Activated naive CD8-positive, alpha-beta T cell treated with anti-CD3 and anti-CD28 coated beads, Interleukin-2, amount 50 U/mL, for 16 hours (primary cell): ENCODE data around the gene ZFX.
"Not testable (repeated sequence)": the region's sequence is repeated elsewhere in the genome, so short reads cannot be mapped to it uniquely, and the experiment has no call there.

Experiments
- DNase-seq: peaks from one replicate; pipeline ENCODE4 v3.0.0-alpha.2; 2020; ENCODE audit warnings: low read depth, low spot score

The ZFX gene

DNA sequence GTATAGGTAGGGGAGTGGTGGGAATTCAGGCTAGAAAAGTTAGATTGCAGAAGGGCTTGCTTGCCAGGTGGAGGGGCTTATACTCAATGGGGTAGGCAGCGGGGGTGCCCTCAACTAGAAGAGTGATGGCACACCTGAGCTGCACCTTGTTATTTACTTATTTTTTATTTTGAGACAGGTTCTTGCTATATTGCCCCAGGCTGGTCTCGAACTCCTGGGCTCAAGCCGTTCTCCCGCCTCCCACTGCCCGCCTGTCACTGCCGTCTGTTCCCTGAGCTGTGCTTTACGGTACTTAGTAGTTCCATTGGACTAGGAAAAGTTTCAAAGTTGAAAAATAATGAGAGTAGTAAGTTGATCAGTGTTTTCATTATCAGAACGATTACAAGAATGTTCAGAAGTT is 2.0 kb downstream of the ZFX start:
- no peak for DNase-seq

DNA sequence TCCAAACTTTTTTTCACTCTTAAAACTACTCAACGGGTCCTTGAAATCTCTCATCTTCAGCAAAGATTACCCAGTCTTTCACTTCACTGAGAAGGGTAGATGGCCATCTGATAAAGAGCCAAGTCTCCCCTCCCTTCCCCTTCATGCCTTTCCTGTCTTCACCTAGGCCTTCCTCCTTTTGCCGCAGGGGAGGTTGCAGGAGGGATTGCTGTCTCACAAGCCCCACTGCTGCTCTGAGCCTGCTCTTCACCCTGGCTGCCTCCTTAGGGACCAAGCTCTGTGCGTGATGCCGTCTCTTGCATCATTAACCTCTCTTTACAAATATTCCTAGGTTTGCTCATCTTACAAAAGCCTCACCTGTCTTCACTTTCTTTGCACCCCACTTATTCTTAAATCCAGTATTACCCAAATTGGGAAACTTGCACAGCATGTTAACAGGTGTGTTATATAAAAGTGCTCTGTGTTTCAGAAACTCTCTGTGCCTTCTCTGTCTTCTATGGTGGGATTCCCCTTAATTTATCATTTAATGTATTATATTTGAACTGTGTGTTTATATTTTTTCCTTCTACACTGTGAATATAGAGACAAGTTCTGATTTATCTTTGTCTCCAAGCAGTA is 3.8 kb downstream of the ZFX start:
- DNase-seq: no peak

DNA sequence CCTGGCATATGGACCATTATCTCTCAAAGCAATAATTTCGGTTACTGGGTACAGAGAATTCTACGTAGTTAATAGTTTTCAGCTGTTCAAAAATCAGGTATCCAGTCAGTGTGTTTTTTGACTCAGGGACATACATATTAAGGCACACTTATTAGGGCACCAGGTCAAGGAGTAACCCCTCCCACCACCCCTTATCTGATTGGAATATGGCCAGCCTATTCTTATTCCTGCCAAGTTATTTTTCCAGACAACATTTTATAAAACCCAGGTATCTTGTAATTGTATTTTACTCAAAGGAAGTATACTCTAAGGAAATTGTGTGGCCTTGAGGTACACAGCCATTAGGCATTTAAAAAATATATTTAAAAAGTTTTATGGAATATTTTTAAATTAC is 4.3 kb downstream of the ZFX start:
- DNase-seq: no peak

DNA sequence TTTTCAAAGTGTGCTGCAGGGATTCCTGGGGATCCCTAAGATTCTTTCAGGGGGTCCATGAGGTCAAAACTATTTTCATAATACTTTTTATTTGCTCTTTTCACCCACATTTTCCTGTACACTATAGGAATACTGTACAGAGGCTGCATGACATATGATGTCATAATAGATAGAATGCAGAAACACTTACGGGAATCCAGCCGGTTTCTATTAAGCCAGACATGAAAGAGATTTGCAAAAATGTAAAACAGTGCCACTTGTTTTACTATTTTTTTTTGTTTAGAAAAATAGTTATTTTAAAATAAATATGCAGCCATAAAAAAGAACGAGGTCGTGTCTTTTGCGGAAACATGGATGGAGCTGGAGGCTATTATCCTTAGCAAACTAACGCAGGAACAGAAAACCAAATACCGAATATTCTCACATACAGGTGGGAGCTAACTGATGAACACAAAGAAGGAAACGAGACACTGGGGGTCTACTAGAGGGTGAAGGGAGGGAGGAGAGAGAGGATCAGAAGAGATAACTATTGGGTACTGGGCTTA is 5.0 kb downstream of the ZFX start:
- no peak for DNase-seq

DNA sequence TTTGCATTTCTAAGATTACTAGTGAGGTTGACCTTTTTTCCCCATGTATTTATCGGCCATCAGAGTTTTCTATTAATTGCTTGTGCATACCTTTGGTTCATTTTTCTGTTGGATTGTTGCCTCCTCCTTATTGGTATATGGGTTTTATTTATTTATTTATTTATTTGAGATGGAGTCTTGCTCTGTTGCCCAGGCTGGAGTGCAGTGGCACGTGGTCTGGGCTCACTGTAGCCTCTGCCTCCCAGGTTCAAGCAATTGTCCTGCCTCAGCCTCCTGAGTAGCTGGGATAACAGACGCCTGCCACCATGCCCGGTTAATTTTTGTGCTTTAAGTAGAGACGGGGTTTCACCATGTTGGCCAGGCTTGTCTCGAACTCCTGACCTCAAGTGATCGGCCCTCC is 6.2 kb downstream of the ZFX start:
- DNase-seq: not testable (repeated sequence)

DNA sequence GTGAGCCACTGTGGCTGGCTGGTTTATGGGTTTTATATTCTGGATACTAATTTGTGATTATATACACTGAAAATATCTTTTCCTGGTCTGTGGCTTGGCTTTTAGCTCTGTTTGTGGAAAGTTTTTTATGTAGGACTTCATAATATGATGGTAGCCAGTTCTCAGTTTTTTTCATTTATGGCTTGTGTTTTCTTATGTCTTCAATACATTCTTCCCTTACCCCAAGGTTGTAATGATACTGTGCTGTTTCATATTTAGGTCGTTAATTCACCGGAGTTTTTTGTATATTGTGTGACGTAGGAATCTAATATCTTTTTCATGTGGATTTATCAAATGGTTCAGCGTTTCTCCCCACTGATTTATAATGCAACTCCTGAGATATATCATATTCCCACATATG is 6.6 kb downstream of the ZFX start:
- no peak for DNase-seq

DNA sequence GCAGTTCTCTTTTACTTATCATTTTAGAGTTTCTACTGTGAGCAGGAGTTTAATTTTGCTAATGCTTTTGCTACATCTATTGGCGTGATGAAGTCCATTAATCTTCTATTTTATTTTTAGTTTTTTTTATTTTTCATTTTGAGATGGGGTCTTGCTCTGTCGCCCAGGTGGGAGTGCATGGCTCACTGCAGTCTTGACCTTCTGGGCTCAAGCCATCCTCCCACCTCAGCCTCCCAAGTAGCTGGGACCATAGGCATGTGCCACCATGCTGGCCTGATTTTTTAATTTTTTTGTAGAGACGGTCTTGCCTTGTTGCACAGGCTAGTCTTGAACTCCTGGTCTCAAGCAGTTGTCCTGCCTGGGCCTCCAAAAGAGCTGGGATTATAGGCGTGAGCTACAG is 9.4 kb downstream of the ZFX start:
- DNase-seq: no peak

DNA sequence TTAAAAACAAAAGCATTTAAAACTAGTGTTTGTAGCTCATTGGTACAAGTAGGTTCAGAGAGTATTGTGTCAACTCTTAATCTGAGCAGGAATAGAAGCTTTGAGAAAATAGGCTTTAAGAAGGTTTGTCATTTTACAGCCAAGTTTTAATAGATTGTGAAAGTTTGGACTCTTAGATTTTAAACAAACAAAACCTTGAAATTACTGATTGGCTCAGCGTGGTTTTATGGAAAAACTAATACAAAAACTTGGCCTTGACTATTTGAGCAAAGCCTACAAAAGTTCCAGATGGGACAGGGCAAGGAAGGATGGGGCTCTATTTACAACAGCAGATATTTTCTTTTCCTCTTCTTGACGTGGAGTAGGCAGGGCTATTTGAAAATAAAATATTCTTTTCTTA is 16.5 kb downstream of the ZFX start:
- DNase-seq: no peak

DNA sequence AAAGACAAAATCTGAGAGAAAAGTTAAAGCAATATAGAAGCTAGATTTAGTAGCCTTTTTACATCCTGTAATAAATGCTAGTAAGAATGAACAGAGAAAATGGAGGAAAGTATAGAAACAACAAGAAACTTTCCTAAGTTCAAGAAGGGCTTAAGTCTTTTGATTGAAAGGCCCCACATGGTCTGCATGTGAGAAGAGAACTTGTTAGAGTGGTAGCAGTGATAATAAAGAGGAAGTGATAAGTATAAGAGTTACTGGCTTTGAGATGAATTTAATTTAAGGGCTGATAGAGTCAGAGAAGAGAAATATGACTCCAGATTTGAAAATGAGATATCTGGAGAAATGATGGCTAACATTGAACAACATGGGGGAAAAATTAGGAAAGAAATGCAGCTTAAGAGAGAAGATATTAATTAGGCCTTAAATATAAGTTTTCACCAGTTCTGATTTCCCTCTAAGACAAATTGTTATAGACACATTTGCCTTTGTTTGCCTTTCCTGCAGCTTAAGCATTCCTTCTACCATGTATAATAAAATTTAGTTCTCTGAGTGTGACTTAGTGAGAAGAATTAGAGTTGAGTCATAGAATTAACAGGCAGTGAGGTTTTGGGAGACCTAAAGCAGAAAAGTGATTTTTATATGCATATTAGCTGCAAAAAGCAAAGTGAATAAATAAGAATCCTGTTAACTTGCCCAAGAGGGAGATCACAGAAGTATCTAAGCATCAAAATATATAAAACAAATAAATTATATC is 18.4 kb downstream of the ZFX start:
- DNase-seq: no peak

DNA sequence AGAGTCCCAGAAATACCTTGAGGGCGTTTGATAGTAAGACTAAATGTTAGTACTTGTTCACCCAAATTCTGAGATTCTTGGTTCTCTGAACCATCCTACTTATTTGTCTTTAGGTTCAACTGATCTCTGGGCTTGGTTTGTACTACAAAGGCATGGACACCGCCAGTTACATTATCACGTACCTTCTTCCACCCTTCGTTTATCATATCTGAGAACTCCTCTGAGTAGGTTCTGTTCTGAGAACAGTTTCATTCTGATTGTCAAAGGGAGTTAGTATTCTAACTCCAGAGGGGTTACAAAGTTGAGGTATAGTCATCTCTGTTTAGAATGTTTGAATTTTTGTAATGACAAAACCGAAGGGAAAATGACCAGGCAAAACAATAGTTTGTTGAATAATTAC is 19.3 kb downstream of the ZFX start:
- no peak for DNase-seq

DNA sequence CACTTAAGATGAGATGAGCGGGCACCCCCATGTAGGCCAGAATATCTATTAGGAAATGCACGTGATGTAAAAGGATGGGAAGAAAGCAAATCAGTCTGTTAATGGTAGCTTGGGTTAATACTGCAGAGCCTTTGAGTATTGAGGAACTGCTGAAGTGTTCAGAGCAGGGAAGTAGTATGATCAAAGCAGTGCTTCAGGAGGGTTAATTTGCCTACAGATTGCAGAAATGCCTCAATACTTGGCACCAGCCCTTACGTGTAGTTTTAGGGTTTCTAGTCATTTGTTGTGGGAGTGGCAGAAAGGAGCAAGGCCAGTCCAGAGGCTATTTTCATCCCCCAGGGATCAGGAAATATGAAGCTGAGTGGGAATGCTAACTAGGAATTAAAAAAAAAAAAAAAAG is 19.7 kb downstream of the ZFX start:
- no peak for DNase-seq

DNA sequence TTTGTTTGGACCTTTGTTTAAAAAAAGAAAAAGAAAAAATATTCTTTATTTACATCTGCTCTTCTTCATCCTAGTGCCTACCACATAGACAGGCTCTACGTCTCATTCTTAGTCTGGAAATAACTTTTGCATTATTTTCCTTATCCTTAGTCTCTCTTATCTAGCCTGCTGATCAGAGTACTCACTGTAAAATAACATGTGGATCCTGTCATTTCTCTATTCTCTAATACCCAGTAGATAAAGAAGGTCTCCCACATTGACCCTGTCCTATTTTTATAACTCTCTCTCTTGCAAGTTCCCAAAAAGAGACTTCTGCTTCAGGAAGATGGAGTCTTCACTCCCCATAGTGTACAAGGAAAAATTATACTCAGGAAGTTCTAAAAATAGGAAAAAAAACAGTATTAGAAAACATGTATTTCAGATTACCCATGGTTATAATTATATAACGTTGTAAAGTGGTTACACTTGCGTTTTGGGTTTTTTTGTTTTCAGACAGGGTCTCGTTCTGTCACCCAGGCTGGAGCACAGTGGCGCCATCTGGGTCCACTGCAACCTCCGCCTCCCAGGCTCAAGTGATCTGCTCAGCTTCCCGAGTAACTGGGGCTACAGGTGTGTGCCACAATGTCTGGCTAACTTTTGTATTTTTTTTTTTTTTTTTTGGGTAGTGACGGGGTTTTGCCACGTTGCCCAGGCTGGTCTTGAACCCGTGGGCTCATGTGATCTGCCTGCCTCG is 23.8 kb downstream of the ZFX start:
- no peak for DNase-seq

DNA sequence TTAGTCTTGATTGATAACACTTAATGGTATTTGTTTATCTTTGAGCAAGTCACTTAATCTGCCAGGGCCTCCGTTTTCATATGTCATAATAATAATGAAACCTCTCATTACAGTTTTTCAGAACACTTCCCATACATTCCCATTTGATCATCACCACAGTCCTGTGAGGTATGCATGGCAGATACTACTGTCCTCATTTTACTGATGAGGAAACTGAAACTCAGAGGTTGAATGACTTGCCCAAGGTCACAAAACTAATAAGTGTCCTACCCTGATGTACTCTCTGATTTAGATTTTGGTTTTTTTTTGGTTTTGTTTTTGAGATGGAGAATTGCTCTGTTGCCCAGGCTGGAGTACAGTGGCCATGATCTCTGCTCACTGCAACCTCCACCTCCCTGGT is 25.7 kb downstream of the ZFX start:
- no peak for DNase-seq

DNA sequence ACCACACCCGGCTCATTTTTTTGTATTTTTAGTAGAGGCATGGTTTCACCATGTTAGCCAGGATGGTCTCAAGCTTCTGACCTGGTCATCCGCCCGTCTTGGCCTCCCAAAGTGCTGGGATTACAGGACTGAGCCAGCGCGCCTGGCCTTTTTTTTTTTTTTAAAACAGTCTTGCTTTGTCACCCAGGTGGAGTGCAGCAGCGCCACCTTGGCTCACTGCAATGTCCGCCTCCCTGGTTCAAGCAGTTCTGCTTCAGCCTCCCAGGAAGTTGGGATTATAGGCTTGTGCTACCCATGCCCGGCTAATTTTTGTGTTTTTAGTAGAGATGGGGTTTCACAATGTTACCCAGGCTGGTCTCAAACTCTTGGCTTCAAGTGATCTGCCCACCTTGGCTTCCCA is 28.9 kb downstream of the ZFX start:
- DNase-seq: no peak

DNA sequence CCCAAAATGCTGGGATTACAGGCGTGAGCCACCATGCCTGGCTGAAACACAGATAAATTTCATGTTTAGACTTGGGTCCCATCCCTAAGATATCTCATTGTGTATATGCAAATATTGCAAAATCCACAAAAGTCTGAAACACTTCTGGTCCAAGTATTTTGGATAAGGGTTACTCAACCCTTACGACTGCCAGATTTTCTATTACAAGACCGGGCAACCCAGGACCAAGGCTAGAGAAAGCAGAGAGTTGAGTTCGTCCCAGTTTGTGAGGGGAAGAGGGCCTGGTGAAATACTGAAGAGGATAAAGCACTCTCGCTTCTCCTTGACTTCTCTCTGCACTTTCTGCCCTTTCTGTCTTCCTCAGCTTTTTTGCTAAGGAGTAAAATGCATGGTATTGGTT is 34.5 kb downstream of the ZFX start:
- DNase-seq: no peak

DNA sequence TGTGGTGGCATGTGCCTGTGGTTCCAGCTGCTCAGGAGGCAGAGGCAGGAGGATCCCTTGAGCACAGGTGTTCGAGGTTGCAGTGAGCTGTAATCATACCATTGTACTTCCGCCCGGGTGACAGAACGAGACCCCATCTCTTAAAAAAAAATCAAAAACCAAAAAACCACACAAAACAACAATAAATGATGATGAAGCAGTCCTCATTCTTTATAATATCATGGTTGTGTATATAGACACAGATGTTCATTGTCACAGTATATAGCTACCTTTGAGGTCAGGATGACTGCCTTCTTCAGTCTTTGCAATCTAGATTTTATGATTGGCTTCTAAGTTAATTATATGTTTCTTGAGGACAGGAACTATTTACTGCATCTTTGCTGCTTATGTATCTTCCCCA is 37.0 kb downstream of the ZFX start:
- no peak for DNase-seq

DNA sequence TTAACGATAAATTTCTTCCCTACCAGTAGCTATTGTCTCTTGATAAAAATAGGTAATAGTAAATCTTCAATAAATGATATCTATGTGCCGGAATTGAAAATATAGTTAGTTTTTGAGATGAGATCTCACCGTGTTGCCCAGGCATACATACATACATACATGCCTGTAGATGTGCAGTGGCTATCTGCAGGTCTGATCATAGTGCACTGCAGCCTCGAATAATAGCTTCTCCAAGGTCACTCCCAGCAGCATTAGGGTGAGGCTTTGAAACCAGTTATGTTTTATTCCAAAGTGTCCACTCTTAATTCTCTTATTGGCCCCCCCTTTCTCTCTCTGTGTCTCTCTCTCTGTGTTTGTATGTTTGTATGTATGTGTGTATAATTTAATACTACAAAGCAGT is 37.5 kb downstream of the ZFX start:
- no peak for DNase-seq

DNA sequence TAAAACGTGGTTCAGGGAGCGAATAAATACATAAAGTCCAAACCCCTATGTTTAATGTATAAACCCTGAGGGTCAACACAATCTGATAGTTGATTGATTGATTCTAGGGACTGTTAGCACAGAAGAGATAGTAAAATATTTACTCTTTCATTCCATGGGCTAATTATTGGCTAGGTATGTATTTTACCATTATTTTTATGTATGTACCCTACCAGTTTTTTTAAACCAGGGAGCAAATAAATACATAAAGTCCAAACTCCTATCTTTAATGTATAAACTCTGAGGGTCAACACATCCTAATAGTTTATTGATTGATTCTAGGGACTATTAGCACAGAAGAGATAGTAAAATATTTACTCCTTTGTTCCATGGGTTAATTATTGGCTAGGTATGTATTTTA is 40.0 kb downstream of the ZFX start:
- no peak for DNase-seq

DNA sequence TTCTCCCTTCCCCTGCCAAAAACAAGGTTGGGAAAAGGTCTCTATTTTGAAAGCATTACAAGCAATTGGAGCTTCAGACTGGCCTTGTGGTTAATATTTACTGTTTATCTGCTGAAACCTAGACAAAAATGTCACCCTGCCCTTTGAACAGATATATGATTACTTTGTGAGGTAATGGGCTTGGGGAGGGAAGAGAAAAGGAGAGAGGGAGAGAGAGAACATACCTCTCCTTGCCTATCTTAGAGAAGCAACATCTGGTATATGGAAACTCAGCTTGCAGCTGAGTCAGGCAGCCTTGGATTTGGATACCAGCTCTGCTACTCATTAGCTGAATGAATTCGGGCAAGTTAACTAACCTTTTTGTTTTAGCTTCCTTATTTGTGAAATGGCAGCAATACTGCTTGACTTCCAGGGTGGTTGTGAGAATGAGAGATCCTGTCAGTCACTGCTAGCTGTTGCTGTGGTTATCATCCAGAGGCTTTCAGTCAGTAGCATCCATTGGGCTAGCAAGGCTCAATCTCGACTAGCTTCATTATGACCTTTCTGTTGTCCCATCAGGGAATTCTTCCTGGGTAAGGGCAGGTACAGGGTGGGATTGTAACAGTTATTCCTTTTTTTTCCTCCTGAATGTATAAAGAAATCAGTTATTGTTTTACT is 41.1 kb downstream of the ZFX start:
- no peak for DNase-seq

DNA sequence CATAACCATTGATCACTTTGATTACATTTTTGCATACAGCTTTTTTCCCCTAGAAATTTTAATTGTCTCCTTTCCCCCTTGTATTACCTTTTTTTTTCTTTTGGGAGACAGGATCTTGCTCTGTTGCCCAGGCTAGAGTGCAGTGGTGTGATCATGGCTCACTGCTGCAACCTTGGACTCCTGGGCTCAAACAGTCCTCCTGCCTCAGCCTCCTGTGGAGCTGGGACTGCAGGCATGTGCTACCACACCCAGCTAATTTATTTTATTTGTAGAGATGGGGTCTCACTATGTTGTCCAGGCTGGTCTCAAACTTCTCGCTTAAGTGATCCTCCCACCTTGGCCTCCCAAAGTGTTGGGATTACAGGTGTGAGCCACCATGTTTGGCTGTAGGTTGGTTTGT is 47.0 kb downstream of the ZFX start:
- DNase-seq: no peak

DNA sequence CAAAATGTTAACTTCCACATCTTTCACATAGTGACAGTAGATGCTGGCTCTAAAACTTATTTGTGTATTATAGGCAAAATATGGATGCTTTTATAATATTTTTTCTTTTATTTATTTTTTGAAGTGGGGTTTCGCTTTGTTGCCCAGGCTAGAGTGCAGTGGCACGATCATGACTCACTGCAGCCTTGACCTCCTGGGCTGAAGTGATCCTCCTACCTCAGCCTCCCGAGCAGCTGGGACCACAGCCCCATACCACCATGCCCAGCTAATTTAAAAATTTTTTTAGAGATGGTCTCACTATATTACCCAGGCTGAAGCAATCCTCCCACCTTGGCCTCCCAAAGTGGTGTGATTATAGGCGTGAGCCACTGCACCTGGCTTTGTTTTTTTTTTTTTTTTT is 48.6 kb downstream of the ZFX start:
- no peak for DNase-seq

DNA sequence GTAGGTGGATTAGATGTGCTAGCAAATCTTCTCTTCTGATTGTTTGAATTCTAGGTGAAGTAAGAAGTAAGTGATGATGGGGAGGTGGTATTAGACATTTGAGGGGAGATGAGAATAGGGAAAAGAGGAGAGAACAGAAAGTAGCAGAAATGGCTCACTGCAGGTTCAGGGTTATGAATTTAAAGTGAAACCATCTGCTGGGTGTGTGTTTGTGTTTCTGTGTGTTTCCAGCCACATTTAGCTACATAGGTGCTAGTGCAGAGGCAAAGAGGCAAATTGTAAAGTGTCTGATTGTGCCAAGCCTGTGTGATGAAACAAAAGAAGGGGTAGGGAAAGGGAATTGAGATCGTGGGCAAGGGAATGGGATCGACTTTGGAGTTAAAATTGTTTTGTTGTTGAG is 50.6 kb downstream of the ZFX start:
- DNase-seq: no peak
